IMR-90 (cell line): ENCODE measurements around the gene IQSEC1. TPM values are rescaled to one million over a fixed set of nuclear protein-coding genes. Genes with fewer than 3 reads are reported as not detected.

ENCODE experiments used
- ATAC-seq: fragments of 200-7000 bp; cut with Tn5 transposase; 2 replicates; pipeline ENCODE4 v1.9.1; 2020; ENCODE audit warnings: low read depth, mild to moderate bottlenecking, moderate library complexity
- BruUV-seq: library from RNA; stranded (reverse); fragments of 400-500 nt; replicated peaks from 2 replicates; lab custom pipeline; 2021; lab: Mats Ljungman, UMichigan
- CTCF ChIA-PET: fragments of 300-600 bp; formaldehyde crosslinking; extraction: SDS; loops from one replicate; lab custom pipeline; 2021; ENCODE audit warnings: antibody characterized with exemption; lab: Yijun Ruan, JAX
- POLR2A ChIA-PET: fragments of 300-600 bp; sonication (Branson Sonifier 250); formaldehyde crosslinking; loops from one replicate; lab custom pipeline; 2022; ENCODE audit warnings: antibody characterized with exemption; ENCODE audit not compliant: unreplicated experiment; lab: Charles Lee
- DNase-seq: peaks from one replicate; pipeline ENCODE4 v3.0.0; 2013
- H2AFZ ChIP-seq: replicated peaks from 2 replicates; pipeline ENCODE3; 2013; ENCODE audit warnings: low read length, mild to moderate bottlenecking; ENCODE audit not compliant: poor library complexity
- H2AK5ac ChIP-seq: 2 replicates; pipeline ENCODE4 v1.6.1; 2013; ENCODE audit warnings: low read depth, low read length, inconsistent platforms
- H2AK9ac ChIP-seq: replicated peaks from 2 replicates; pipeline ENCODE3; 2013; ENCODE audit warnings: mild to moderate bottlenecking, low read depth, low read length, moderate library complexity; ENCODE audit not compliant: poor library complexity
- H2BK120ac ChIP-seq: 2 replicates; pipeline ENCODE4 v1.6.1; 2013; ENCODE audit warnings: low read depth, low read length, inconsistent platforms
- H2BK15ac ChIP-seq: 3 replicates; pipeline ENCODE4 v1.6.1; 2013; ENCODE audit warnings: low read depth, low read length, inconsistent platforms
- H2BK20ac ChIP-seq: 2 replicates; pipeline ENCODE4 v1.6.1; 2013; ENCODE audit warnings: low read depth, mild to moderate bottlenecking, inconsistent platforms, low read length, moderate library complexity
- H2BK5ac ChIP-seq: 2 replicates; pipeline ENCODE4 v1.6.1; 2013; ENCODE audit warnings: mild to moderate bottlenecking, low read depth, low read length, inconsistent platforms; ENCODE audit not compliant: poor library complexity, severe bottlenecking
- H3K14ac ChIP-seq: replicated peaks from 2 replicates; pipeline ENCODE4 v1.6.1; 2013; ENCODE audit warnings: low read depth, low read length, inconsistent platforms
- H3K18ac ChIP-seq: 2 replicates; pipeline ENCODE4 v1.6.1; 2013; ENCODE audit warnings: low read depth, low read length, control low read depth
- H3K23ac ChIP-seq: 2 replicates; pipeline ENCODE4 v1.6.1; 2013; ENCODE audit warnings: low read depth, low read length, inconsistent platforms
- H3K27ac ChIP-seq: 2 replicates; pipeline ENCODE4 v1.5.1; 2013; ENCODE audit warnings: mild to moderate bottlenecking, control low read depth, low read length; ENCODE audit not compliant: insufficient read depth
- H3K27me3 ChIP-seq: 2 replicates; pipeline ENCODE4 v1.6.1; 2013; ENCODE audit warnings: low read length; ENCODE audit not compliant: control insufficient read depth, insufficient read depth
- H3K36me3 ChIP-seq: 2 replicates; pipeline ENCODE4 v1.6.1; 2013; ENCODE audit warnings: low read length, mixed read lengths; ENCODE audit not compliant: control insufficient read depth, insufficient read depth
- H3K4ac ChIP-seq: 2 replicates; pipeline ENCODE4 v1.6.1; 2013; ENCODE audit warnings: low read depth, low read length, inconsistent platforms
- H3K4me1 ChIP-seq: 2 replicates; pipeline ENCODE4 v1.6.1; 2013; ENCODE audit warnings: low read length, mixed read lengths; ENCODE audit not compliant: control insufficient read depth, insufficient read depth
- H3K4me2 ChIP-seq: 2 replicates; pipeline ENCODE4 v1.6.1; 2013; ENCODE audit warnings: low read depth, mild to moderate bottlenecking, control low read depth, low read length, moderate library complexity
- H3K4me3 ChIP-seq: 2 replicates; pipeline ENCODE4 v1.5.1; 2013; ENCODE audit warnings: low read depth, mild to moderate bottlenecking, control low read depth, low read length, moderate library complexity; ENCODE audit not compliant: insufficient read depth
- H3K56ac ChIP-seq: 2 replicates; pipeline ENCODE4 v1.6.1; 2013; ENCODE audit warnings: low read length, inconsistent platforms; ENCODE audit not compliant: insufficient read depth; ENCODE audit errors: extremely low read depth
- H3K79me1 ChIP-seq, 2 experiments: 2 replicates each; pipeline ENCODE4 v1.6.1; 2013; ENCODE audit warnings: low read length in 2 of 2, inconsistent platforms in 1 of 2, low read depth in 1 of 2
- H3K9ac ChIP-seq: 2 replicates; pipeline ENCODE4 v1.6.1; 2013; ENCODE audit warnings: low read depth, low read length, control low read depth
- H3K9me1 ChIP-seq: 2 replicates; pipeline ENCODE4 v1.6.1; 2013; ENCODE audit warnings: low read length, inconsistent platforms; ENCODE audit not compliant: insufficient read depth
- H3K9me3 ChIP-seq: 2 replicates; pipeline ENCODE4 v1.6.1; 2013; ENCODE audit warnings: low read length; ENCODE audit not compliant: control insufficient read depth, insufficient read depth
- H4K20me1 ChIP-seq: 2 replicates; pipeline ENCODE4 v1.6.1; 2013; ENCODE audit warnings: low read length, inconsistent platforms; ENCODE audit not compliant: insufficient read depth
- H4K5ac ChIP-seq: 2 replicates; pipeline ENCODE4 v1.6.1; 2013; ENCODE audit warnings: mild to moderate bottlenecking, low read depth, low read length, control low read depth
- H4K8ac ChIP-seq, 2 experiments: 2 replicates each; pipeline ENCODE4 v1.6.1; 2013; ENCODE audit warnings: low read depth in 2 of 2, low read length in 2 of 2, control low read depth in 1 of 2, inconsistent platforms in 1 of 2
- H4K91ac ChIP-seq: 2 replicates; pipeline ENCODE4 v1.6.1; 2013; ENCODE audit warnings: low read depth, low read length, inconsistent platforms; ENCODE audit not compliant: insufficient read depth
- BHLHE40 ChIP-seq: fragments of 150-350 bp; IDR thresholded peaks from 2 replicates; pipeline ENCODE4 v1.6.1; 2016; ENCODE audit warnings: mild to moderate bottlenecking, low read depth, low read length
- CEBPB ChIP-seq: IDR thresholded peaks from 2 replicates; pipeline ENCODE4 v1.6.1; 2012; ENCODE audit warnings: low read depth, low read length, improper control_type of control experiment
- CHD1 ChIP-seq: IDR thresholded peaks from 2 replicates; pipeline ENCODE4 v1.6.1; 2012; ENCODE audit warnings: low read depth, low read length, improper control_type of control experiment
- CTCF ChIP-seq: conservative IDR thresholded peaks from 2 replicates; pipeline ENCODE4 v1.5.1; 2012; ENCODE audit warnings: mild to moderate bottlenecking, low read depth, low read length, improper control_type of control experiment
- ELK1 ChIP-seq: fragments of 150-350 bp; IDR thresholded peaks from 2 replicates; pipeline ENCODE4 v1.6.1; 2016; ENCODE audit warnings: low read depth, mild to moderate bottlenecking, low read length, moderate library complexity, borderline replicate concordance
- FOS ChIP-seq: fragments of 150-350 bp; IDR thresholded peaks from 2 replicates; pipeline ENCODE4 v1.6.1; 2016; ENCODE audit warnings: low read depth, low read length
- MAFK ChIP-seq: IDR thresholded peaks from 2 replicates; pipeline ENCODE4 v1.6.1; 2012; ENCODE audit warnings: low read depth, low read length, improper control_type of control experiment
- MAZ ChIP-seq: IDR thresholded peaks from 2 replicates; pipeline ENCODE4 v1.6.1; 2012; ENCODE audit warnings: low read depth, mild to moderate bottlenecking, low read length, improper control_type of control experiment, moderate library complexity, borderline replicate concordance
- MXI1 ChIP-seq: IDR thresholded peaks from 2 replicates; pipeline ENCODE4 v1.6.1; 2012; ENCODE audit warnings: low read depth, mild to moderate bottlenecking, low read length, moderate library complexity, borderline replicate concordance
- NFE2L2 ChIP-seq: fragments of 150-350 bp; IDR thresholded peaks from 2 replicates; pipeline ENCODE4 v1.6.1; 2016; ENCODE audit warnings: low read depth, mild to moderate bottlenecking, low read length
- POLR2A ChIP-seq: IDR thresholded peaks from 2 replicates; pipeline ENCODE4 v1.6.1; 2012; ENCODE audit warnings: mild to moderate bottlenecking, low read depth, low read length
- RAD21 ChIP-seq: IDR thresholded peaks from 2 replicates; pipeline ENCODE4 v1.6.1; 2012; ENCODE audit warnings: low read length, improper control_type of control experiment
- RCOR1 ChIP-seq: IDR thresholded peaks from 2 replicates; pipeline ENCODE4 v1.6.1; 2012; ENCODE audit warnings: mild to moderate bottlenecking, low read length, improper control_type of control experiment; ENCODE audit not compliant: insufficient replicate concordance
- RFX5 ChIP-seq: IDR thresholded peaks from 2 replicates; pipeline ENCODE4 v1.8.0; 2012; ENCODE audit warnings: low read depth, mild to moderate bottlenecking, low read length, moderate library complexity
- SMC3 ChIP-seq: fragments of 150-350 bp; IDR thresholded peaks from 2 replicates; pipeline ENCODE4 v1.6.1; 2016; ENCODE audit warnings: low read depth, mild to moderate bottlenecking, antibody characterized with exemption, low read length, moderate library complexity
- USF2 ChIP-seq: fragments of 150-350 bp; IDR thresholded peaks from 2 replicates; pipeline ENCODE4 v1.6.1; 2017; ENCODE audit warnings: mild to moderate bottlenecking, antibody characterized with exemption, low read length, low read depth
- WGBS, 2 experiments: methylation state at CpG; one replicate each; pipeline versions ENCODE4 v1.1.5 to v1.1.7; 2013; ENCODE audit warnings: missing lambda C conversion rate in 2 of 2; ENCODE audit not compliant: insufficient read length in 1 of 2; ENCODE audit errors: extremely low coverage in 2 of 2; 5-methylcytosine and 5-hydroxymethylcytosine counted together
- dilution Hi-C: fragments of 300-500 bp; cut with HindIII; formaldehyde crosslinking; loops from one replicate; pipeline ENCODE4 v1.14.3; 2018; ENCODE audit warnings: low sequenced_read_pairs; ENCODE audit not compliant: unreplicated experiment
- in situ Hi-C: fragments of 300-500 bp; cut with MboI; formaldehyde crosslinking; loops from 3 replicates; pipeline ENCODE4 v1.14.3; 2019; ENCODE audit warnings: low sequenced_read_pairs, inconsistent platforms, mixed read lengths
- intact Hi-C: fragments of 100-400 bp; cut with micrococcal nuclease; formaldehyde crosslinking; loops from 2 replicates; pipeline ENCODE4 v1.10.0; 2022
- polyA plus RNA-seq, 3 experiments: library from polyadenylated mRNA; depleted of rRNA; stranded (reverse); fragments of >200 nt; gene quantifications; 2 replicates each; pipeline ENCODE4 v1.2.3, GENCODE V29; 2012; ENCODE audit warnings: low replicate concordance in 1 of 3
- total RNA-seq: library from RNA; depleted of rRNA; stranded (reverse); fragments of >200 nt; gene quantifications from 2 replicates; pipeline ENCODE4 v1.2.3, GENCODE V29; 2012

IQSEC1 gene
- total and polyA plus RNA-seq, 2 of the 4 experiments (the other 2 are of a cell fraction), result 5.9 to 11.9 TPM

GRCh38 chr3:13075986-13076654 is 2.9 kb upstream of the IQSEC1 start:
- in situ Hi-C loops (no loop called here), intact Hi-C loops (no loop called here), dilution Hi-C loops (no loop called here)
- H3K79me1 ChIP-seq, result no peaks in the 10 kb centered on the region
- H4K91ac ChIP-seq, result no peak overlapping the region
- BruUV-seq, result no TSS peak
- H3K56ac ChIP-seq, result no peak overlapping the region
- H2AFZ ChIP-seq, result no peak overlapping the region
- no peaks in the 10 kb centered on the region for H3K36me3 ChIP-seq
- no peak overlapping the region for H3K4me3 ChIP-seq
- no peak overlapping the region for H4K5ac ChIP-seq
- H3K4me2 ChIP-seq, result no peak overlapping the region
- no peaks in the 10 kb centered on the region for H3K4me1 ChIP-seq
- no peaks in the 10 kb centered on the region for H3K9me1 ChIP-seq
- no peak overlapping the region for H3K4ac ChIP-seq
- no peak overlapping the region for H4K8ac ChIP-seq
- no peak for DNase-seq
- no peak overlapping the region for H2BK20ac ChIP-seq
- no peak overlapping the region for H2BK120ac ChIP-seq
- H3K27me3 ChIP-seq, result peaks cover 85% of the 10 kb centered on the region
- TF ChIP-seq RAD21, result no peak
- TF ChIP-seq SMC3, result no peak
- TF ChIP-seq FOS, result no peak
- TF ChIP-seq MAFK, result no peak
- TF ChIP-seq MXI1, result no peak
- no peak for TF ChIP-seq NFE2L2
- TF ChIP-seq POLR2A, result no peak
- TF ChIP-seq RFX5, result no peak
- TF ChIP-seq CEBPB, result no peak
- TF ChIP-seq MAZ, result no peak
- TF ChIP-seq BHLHE40, result no peak
- TF ChIP-seq USF2, result no peak
- TF ChIP-seq ELK1, result no peak
- no peak for TF ChIP-seq RCOR1
- TF ChIP-seq CHD1, result no peak
- no peak for TF ChIP-seq CTCF
- H3K9me3 ChIP-seq, result peaks cover 3% of the 10 kb centered on the region; the same call in 1 of the 2 replicates
- H2BK15ac ChIP-seq, result no peak overlapping the region
- no peak overlapping the region for H3K27ac ChIP-seq
- no peak overlapping the region for H3K18ac ChIP-seq
- no peak overlapping the region for H3K9ac ChIP-seq
- ATAC-seq, result no peak
- no peak overlapping the region for H2AK5ac ChIP-seq
- H4K20me1 ChIP-seq, result no peaks in the 10 kb centered on the region
- H2BK5ac ChIP-seq, result no peak overlapping the region
- WGBS, 2 experiments, result 40% methylated on average over 1 of the region's 9 CpGs; no CpG with 5 or more reads in 1 of the 2 experiments
- H2AK9ac ChIP-seq, result no peak overlapping the region
- ChIA-PET CTCF (no interaction called here), POLR2A (no interaction called here)
- H3K14ac ChIP-seq, result no peak overlapping the region
- H3K23ac ChIP-seq, result no peak overlapping the region
